SK-N-SH (cell line): ENCODE results near the gene TARBP1. TPM values are rescaled to one million over a fixed set of nuclear protein-coding genes. Genes with fewer than 3 reads are reported as not detected.

ENCODE experiments used
- CTCF ChIA-PET: fragments of 300-600, 350-600 bp; formaldehyde crosslinking; extraction: SDS; loops from one replicate; lab custom pipeline; 2021; lab: Yijun Ruan, JAX
- POLR2A ChIA-PET: fragments of 350-600 bp; sonication (Branson Sonifier 250); formaldehyde crosslinking; extraction: SDS; loops from one replicate; lab custom pipeline; 2020; ENCODE audit warnings: antibody characterized with exemption, inconsistent platforms; lab: Yijun Ruan, JAX
- DNase-seq: peaks from one replicate; pipeline ENCODE4 v3.0.0; 2012
- H2AFZ ChIP-seq: fragments of 200-600 bp; sonication (generic); 2 replicates; pipeline ENCODE4 v1.8.1; 2016; ENCODE audit warnings: antibody characterized with exemption, mild to moderate bottlenecking, low read depth
- H3F3A ChIP-seq: fragments of 200-600 bp; sonication (generic); replicated peaks from 2 replicates; pipeline ENCODE3; 2016; ENCODE audit warnings: antibody characterized with exemption, mild to moderate bottlenecking; ENCODE audit not compliant: insufficient read depth
- H3K27ac ChIP-seq, 2 experiments: fragments of 200-500 bp in 1 of 2; fragments of 200-600 bp in 1 of 2; sonication (Bioruptor generic) in 1 of 2; sonication (generic), shearing (Covaris generic) in 1 of 2; 2 replicates each; pipeline versions ENCODE4 v1.5.1 to v1.6.1; 2014 to 2016; ENCODE audit warnings: low read depth in 2 of 2, inconsistent platforms in 1 of 2, low read length in 1 of 2, mild to moderate bottlenecking in 1 of 2, mixed read lengths in 1 of 2
- H3K27me3 ChIP-seq: fragments of 200-600 bp; sonication (generic), shearing (Covaris generic); 2 replicates; pipeline ENCODE4 v1.6.1; 2016; ENCODE audit warnings: mixed run types; ENCODE audit not compliant: insufficient read depth
- H3K36me3 ChIP-seq, 2 experiments: fragments of 200-500 bp in 1 of 2; fragments of 200-600 bp in 1 of 2; sonication (Bioruptor generic) in 1 of 2; sonication (generic) in 1 of 2; replicated peaks in 1 of 2; 2 replicates each; pipeline versions ENCODE3 to v1.5.1; 2014 to 2016; ENCODE audit warnings: low read length in 1 of 2, mild to moderate bottlenecking in 1 of 2; ENCODE audit not compliant: insufficient read depth in 2 of 2, control insufficient read depth in 1 of 2
- H3K4me1 ChIP-seq, 2 experiments: fragments of 200-500 bp in 1 of 2; fragments of 200-600 bp in 1 of 2; sonication (Bioruptor generic) in 1 of 2; sonication (generic), shearing (Covaris generic) in 1 of 2; 2 replicates each; pipeline versions ENCODE4 v1.5.1 to v1.6.1; 2014 to 2016; ENCODE audit warnings: low read depth in 1 of 2, low read length in 1 of 2, mixed run types in 1 of 2; ENCODE audit not compliant: insufficient read depth in 2 of 2, control insufficient read depth in 1 of 2
- H3K4me2 ChIP-seq: fragments of 200-600 bp; sonication (generic), shearing (Covaris generic); 2 replicates; pipeline ENCODE4 v1.6.1; 2017; ENCODE audit warnings: mixed run types
- H3K4me3 ChIP-seq, 2 experiments: fragments of 200-500 bp in 1 of 2; fragments of 200-600 bp in 1 of 2; sonication (Bioruptor generic) in 1 of 2; sonication (generic), shearing (Covaris generic) in 1 of 2; 2 replicates each; pipeline versions ENCODE4 v1.5.1 to v1.8.1; 2014 to 2016; ENCODE audit warnings: low read depth in 2 of 2, inconsistent platforms in 1 of 2, low read length in 1 of 2, mild to moderate bottlenecking in 1 of 2, mixed read lengths in 1 of 2, moderate library complexity in 1 of 2
- H3K79me2 ChIP-seq: fragments of 200-600 bp; sonication (generic); 2 replicates; pipeline ENCODE4 v1.8.1; 2017; ENCODE audit warnings: mild to moderate bottlenecking; ENCODE audit not compliant: insufficient read depth
- H3K9ac ChIP-seq: fragments of 200-600 bp; sonication (generic); 2 replicates; pipeline ENCODE4 v1.6.1; 2017; ENCODE audit warnings: mixed run types
- H3K9me2 ChIP-seq: fragments of 200-600 bp; sonication (generic); 2 replicates; pipeline ENCODE4 v1.6.1; 2017; ENCODE audit warnings: mixed run types
- H3K9me3 ChIP-seq: fragments of 200-600 bp; sonication (generic); 2 replicates; pipeline ENCODE4 v1.6.1; 2017; ENCODE audit warnings: mixed run types, mild to moderate bottlenecking, moderate library complexity
- H4K20me1 ChIP-seq: fragments of 200-600 bp; sonication (generic); 2 replicates; pipeline ENCODE4 v1.6.1; 2017; ENCODE audit warnings: mild to moderate bottlenecking, mixed run types; ENCODE audit not compliant: insufficient read depth
- FOSL2 ChIP-seq: IDR thresholded peaks from 2 replicates; pipeline ENCODE4 v1.4.0; 2012; ENCODE audit warnings: low read depth, mild to moderate bottlenecking, moderate library complexity, borderline replicate concordance
- FOXJ3 ChIP-seq: sonication (generic); formaldehyde crosslinking; IDR thresholded peaks from 2 replicates; pipeline ENCODE4 v1.5.1; 2020; ENCODE audit warnings: mild to moderate bottlenecking, missing genetic modification reagents
- FOXM1 ChIP-seq: IDR thresholded peaks from 2 replicates; pipeline ENCODE4 v1.4.0; 2012; ENCODE audit warnings: low read depth, mild to moderate bottlenecking
- GABPA ChIP-seq: IDR thresholded peaks from 2 replicates; pipeline ENCODE4 v1.4.0; 2012; ENCODE audit warnings: low read depth, mild to moderate bottlenecking
- GATA2 ChIP-seq: sonication (generic); formaldehyde crosslinking; IDR thresholded peaks from 2 replicates; pipeline ENCODE4 v1.5.0; 2020; ENCODE audit warnings: mild to moderate bottlenecking, missing genetic modification reagents
- JUND ChIP-seq: IDR thresholded peaks from 2 replicates; pipeline ENCODE4 v1.4.0; 2012
- NFIC ChIP-seq: IDR thresholded peaks from 2 replicates; pipeline ENCODE4 v1.4.0; 2012; ENCODE audit warnings: borderline replicate concordance
- RAD21 ChIP-seq: IDR thresholded peaks from 2 replicates; pipeline ENCODE4 v1.6.1; 2012; ENCODE audit warnings: mild to moderate bottlenecking, low read length
- RFX5 ChIP-seq: IDR thresholded peaks from 2 replicates; pipeline ENCODE4 v1.6.1; 2012; ENCODE audit warnings: mild to moderate bottlenecking, improper control_type of control experiment, low read length
- SIN3A ChIP-seq: IDR thresholded peaks from 2 replicates; pipeline ENCODE4 v1.6.1; 2012; ENCODE audit warnings: low read depth, mild to moderate bottlenecking, low read length, moderate library complexity, borderline replicate concordance
- SMC3 ChIP-seq: IDR thresholded peaks from 2 replicates; pipeline ENCODE4 v1.6.1; 2012; ENCODE audit warnings: low read depth, low read length, improper control_type of control experiment
- TAF1 ChIP-seq: IDR thresholded peaks from 2 replicates; pipeline ENCODE4 v1.6.1; 2012; ENCODE audit warnings: low read depth, mild to moderate bottlenecking, low read length, moderate library complexity, borderline replicate concordance
- YY1 ChIP-seq: IDR thresholded peaks from 2 replicates; pipeline ENCODE4 v1.4.0; 2012; ENCODE audit warnings: low read depth, mild to moderate bottlenecking
- ZBTB33 ChIP-seq: IDR thresholded peaks from 2 replicates; pipeline ENCODE4 v1.4.0; 2012; ENCODE audit warnings: low read depth, borderline replicate concordance
- WGBS: methylation state at CpG from one replicate; pipeline ENCODE4 v1.1.6; 2017; ENCODE audit warnings: low lambda C conversion rate; 5-methylcytosine and 5-hydroxymethylcytosine counted together
- polyA plus RNA-seq, 3 experiments: library from polyadenylated mRNA; depleted of rRNA; stranded (reverse); fragments of >200 nt; gene quantifications; 2 replicates each; pipeline ENCODE4 v1.2.3, GENCODE V29; 2012
- TF ChIP-seq, protein P1 (sequence below): IDR thresholded peaks from 2 replicates; pipeline ENCODE4 v1.4.0; 2012; ENCODE audit warnings: low read depth
- TF ChIP-seq, protein P2 (sequence below): fragments of 150-350 bp; IDR thresholded peaks from 2 replicates; pipeline ENCODE4 v1.6.1; 2016; ENCODE audit warnings: mild to moderate bottlenecking, low read depth, low read length
- TF ChIP-seq, protein P3 (sequence below): IDR thresholded peaks from 2 replicates; pipeline ENCODE4 v1.4.0; 2012; ENCODE audit warnings: low read depth, borderline replicate concordance
- TF ChIP-seq, protein P4 (sequence below): fragments of 150-350 bp; IDR thresholded peaks from 2 replicates; pipeline ENCODE4 v1.6.1; 2017; ENCODE audit warnings: antibody characterized with exemption, low read length, low read depth, borderline replicate concordance
- TF ChIP-seq, protein P5 (sequence below): IDR thresholded peaks from 2 replicates; pipeline ENCODE4 v1.6.1; 2012; ENCODE audit warnings: mild to moderate bottlenecking, low read depth, low read length, moderate library complexity

The TARBP1 gene
- polyA plus RNA-seq, 1 of the 3 experiments (the other 2 are of a cell fraction) = 33.0 TPM

DNA sequence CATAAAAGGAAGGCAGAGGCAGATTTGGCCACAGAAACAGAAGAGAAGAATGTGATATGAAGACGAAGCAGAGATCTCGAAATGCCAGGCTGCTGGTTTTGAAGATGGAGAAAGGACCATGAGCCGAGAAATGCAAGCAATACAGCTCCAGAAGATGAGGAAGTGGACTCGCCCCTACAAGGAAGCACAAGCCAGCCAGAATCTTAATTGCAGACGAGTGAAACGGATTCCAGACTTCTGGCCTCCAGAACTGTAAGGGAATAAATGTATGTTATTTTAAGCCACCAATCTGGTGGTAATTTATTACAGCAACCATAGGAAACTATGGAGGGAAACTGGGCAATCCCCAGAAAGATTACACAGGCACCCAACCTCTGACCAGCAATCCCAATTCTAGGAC is 24.1 kb downstream of the TARBP1 start:
- H3K27me3 ChIP-seq = no peaks in the 10 kb centered on the region
- H3K27ac ChIP-seq = no peak overlapping the region
- WGBS = 90% methylated on average over 6 of the region's 6 CpGs
- H3K4me3 ChIP-seq = no peak overlapping the region
- CTCF ChIA-PET = interaction anchor here (1.0 kb wide), 1 partner anchor 1015 kb away, joined by 3 read pairs; no protein-coding TSS in a partner anchor
- H3K36me3 ChIP-seq = peaks cover 29 to 66% of the 10 kb centered on the region in 2 experiments
- TF ChIP-seq NFIC (no peak), YY1 (no peak), GABPA (no peak), GATA2 (CRISPR knock-in tag) (no peak), ZBTB33 (no peak), FOXM1 (no peak), RAD21 (no peak)
- TF ChIP-seq, protein P1, sequence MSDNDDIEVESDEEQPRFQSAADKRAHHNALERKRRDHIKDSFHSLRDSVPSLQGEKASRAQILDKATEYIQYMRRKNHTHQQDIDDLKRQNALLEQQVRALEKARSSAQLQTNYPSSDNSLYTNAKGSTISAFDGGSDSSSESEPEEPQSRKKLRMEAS = no peak
- TF ChIP-seq, protein P2, sequence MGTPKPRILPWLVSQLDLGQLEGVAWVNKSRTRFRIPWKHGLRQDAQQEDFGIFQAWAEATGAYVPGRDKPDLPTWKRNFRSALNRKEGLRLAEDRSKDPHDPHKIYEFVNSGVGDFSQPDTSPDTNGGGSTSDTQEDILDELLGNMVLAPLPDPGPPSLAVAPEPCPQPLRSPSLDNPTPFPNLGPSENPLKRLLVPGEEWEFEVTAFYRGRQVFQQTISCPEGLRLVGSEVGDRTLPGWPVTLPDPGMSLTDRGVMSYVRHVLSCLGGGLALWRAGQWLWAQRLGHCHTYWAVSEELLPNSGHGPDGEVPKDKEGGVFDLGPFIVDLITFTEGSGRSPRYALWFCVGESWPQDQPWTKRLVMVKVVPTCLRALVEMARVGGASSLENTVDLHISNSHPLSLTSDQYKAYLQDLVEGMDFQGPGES = no peak
- TF ChIP-seq, all 33 proteins: peak for 0
- Histone ChIP-seq H3K9me3 (no peaks in the 10 kb centered on the region), H3K79me2 (no peaks in the 10 kb centered on the region), H3K4me2 (no peak overlapping the region), H3F3A (peaks cover 4% of the 10 kb centered on the region), H3K9ac (no peak overlapping the region), H3K4me1 (peaks cover 0 to 2% of the 10 kb centered on the region in 2 experiments; a peak in 2 of 4 replicates), H2AFZ (no peak overlapping the region), H3K9me2 (no peaks in the 10 kb centered on the region), H4K20me1 (no peaks in the 10 kb centered on the region)
- POLR2A ChIA-PET = no interaction called here
- no peak for DNase-seq

DNA sequence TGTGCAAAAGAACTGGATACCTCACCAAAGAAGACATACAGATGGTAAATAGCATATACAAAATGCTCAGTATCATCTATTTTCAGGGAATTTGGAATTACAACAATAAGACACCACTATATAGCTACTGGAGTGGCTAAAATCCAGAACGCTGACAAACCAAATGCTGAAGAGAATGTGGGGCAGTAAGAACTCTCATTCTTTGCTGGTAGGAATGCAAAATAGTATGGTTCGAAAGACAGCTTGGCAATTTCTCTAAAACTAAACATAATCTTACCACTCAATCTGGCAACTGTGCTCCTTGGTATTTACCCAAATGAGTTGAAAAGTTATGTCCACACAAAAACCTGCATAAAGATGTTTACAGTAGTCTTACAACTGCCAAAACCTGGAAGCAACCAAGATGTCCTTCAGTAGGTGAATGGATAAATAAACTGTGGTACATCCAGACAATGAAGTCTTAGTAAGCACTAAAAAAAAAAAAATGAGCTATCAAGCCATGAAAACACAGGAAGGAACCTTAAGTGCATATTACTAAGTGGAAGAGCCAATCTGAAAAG is 26.5 kb downstream of the TARBP1 start:
- no peak for DNase-seq
- 97% methylated on average over 2 of the region's 2 CpGs for WGBS
- TF ChIP-seq, protein P3, sequence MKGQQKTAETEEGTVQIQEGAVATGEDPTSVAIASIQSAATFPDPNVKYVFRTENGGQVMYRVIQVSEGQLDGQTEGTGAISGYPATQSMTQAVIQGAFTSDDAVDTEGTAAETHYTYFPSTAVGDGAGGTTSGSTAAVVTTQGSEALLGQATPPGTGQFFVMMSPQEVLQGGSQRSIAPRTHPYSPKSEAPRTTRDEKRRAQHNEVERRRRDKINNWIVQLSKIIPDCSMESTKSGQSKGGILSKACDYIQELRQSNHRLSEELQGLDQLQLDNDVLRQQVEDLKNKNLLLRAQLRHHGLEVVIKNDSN = no peak
- TF ChIP-seq, protein P4, sequence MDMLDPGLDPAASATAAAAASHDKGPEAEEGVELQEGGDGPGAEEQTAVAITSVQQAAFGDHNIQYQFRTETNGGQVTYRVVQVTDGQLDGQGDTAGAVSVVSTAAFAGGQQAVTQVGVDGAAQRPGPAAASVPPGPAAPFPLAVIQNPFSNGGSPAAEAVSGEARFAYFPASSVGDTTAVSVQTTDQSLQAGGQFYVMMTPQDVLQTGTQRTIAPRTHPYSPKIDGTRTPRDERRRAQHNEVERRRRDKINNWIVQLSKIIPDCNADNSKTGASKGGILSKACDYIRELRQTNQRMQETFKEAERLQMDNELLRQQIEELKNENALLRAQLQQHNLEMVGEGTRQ = no peak
- no peak for TF ChIP-seq GABPA
- TF ChIP-seq FOXJ3 = no peak
- no peak for TF ChIP-seq SMC3
- TF ChIP-seq TAF1 = no peak
- no peak for TF ChIP-seq SIN3A
- TF ChIP-seq, protein P5, sequence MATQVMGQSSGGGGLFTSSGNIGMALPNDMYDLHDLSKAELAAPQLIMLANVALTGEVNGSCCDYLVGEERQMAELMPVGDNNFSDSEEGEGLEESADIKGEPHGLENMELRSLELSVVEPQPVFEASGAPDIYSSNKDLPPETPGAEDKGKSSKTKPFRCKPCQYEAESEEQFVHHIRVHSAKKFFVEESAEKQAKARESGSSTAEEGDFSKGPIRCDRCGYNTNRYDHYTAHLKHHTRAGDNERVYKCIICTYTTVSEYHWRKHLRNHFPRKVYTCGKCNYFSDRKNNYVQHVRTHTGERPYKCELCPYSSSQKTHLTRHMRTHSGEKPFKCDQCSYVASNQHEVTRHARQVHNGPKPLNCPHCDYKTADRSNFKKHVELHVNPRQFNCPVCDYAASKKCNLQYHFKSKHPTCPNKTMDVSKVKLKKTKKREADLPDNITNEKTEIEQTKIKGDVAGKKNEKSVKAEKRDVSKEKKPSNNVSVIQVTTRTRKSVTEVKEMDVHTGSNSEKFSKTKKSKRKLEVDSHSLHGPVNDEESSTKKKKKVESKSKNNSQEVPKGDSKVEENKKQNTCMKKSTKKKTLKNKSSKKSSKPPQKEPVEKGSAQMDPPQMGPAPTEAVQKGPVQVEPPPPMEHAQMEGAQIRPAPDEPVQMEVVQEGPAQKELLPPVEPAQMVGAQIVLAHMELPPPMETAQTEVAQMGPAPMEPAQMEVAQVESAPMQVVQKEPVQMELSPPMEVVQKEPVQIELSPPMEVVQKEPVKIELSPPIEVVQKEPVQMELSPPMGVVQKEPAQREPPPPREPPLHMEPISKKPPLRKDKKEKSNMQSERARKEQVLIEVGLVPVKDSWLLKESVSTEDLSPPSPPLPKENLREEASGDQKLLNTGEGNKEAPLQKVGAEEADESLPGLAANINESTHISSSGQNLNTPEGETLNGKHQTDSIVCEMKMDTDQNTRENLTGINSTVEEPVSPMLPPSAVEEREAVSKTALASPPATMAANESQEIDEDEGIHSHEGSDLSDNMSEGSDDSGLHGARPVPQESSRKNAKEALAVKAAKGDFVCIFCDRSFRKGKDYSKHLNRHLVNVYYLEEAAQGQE = no peak
- no peak for TF ChIP-seq JUND
- TF ChIP-seq RFX5 = no peak
- no peak for TF ChIP-seq FOSL2

More for the DNA sequence above, 26.5 kb downstream of the TARBP1 start:
- H3K4me1 ChIP-seq = no peaks in the 10 kb centered on the region; a peak in 1 of 4 replicates
- peaks cover 4% of the 10 kb centered on the region for H3F3A ChIP-seq
- no peak overlapping the region for H3K27ac ChIP-seq
- H2AFZ ChIP-seq = no peak overlapping the region
- no peaks in the 10 kb centered on the region for H3K79me2 ChIP-seq
- H3K27me3 ChIP-seq = no peaks in the 10 kb centered on the region
- H3K9me2 ChIP-seq = no peaks in the 10 kb centered on the region
- H4K20me1 ChIP-seq = no peaks in the 10 kb centered on the region
- ChIA-PET POLR2A (no interaction called here), CTCF (interaction anchor here (1.5 kb wide), 1 partner anchor 25 kb away, joined by 3 read pairs; no protein-coding TSS in a partner anchor)
- H3K4me3 ChIP-seq = no peak overlapping the region
- H3K9me3 ChIP-seq = no peaks in the 10 kb centered on the region
- H3K4me2 ChIP-seq = no peak overlapping the region
- H3K9ac ChIP-seq = no peak overlapping the region
- H3K36me3 ChIP-seq = peaks cover 35 to 71% of the 10 kb centered on the region in 2 experiments
